ENCODE data around the gene PRICKLE2.

The PRICKLE2 gene

GRCh38 chr3:64213224-64213878 is 11.9 kb downstream of the PRICKLE2 start:
- H4K5ac ChIP-seq (ENCODE audit: low read length), result no peak overlapping the region
- no peaks in the 10 kb centered on the region for H3K27me3 ChIP-seq (ENCODE audit: insufficient read depth, low read length, poor library complexity)
- no peaks in the 10 kb centered on the region for H3K79me1 ChIP-seq (ENCODE audit: low read length)
- H3K18ac ChIP-seq (ENCODE audit: low read length), result no peak overlapping the region
- WGBS (ENCODE audit: extremely low coverage, insufficient coverage, low lambda C conversion rate), result no CpG with 5 or more reads among the region's 9 CpGs
- H4K8ac ChIP-seq (ENCODE audit: low read depth, low read length), result no peak overlapping the region
- H3K4me3 ChIP-seq (ENCODE audit: low read length), result no peak overlapping the region
- no peak overlapping the region for H3K9ac ChIP-seq (ENCODE audit: low read length)
- H3K27ac ChIP-seq (ENCODE audit: low read depth, low read length), result no peak overlapping the region
- H3K79me2 ChIP-seq (ENCODE audit: control insufficient read depth, insufficient read depth, low read length), result no peaks in the 10 kb centered on the region
- no peak overlapping the region for H2BK5ac ChIP-seq (ENCODE audit: low read length)
- no peak overlapping the region for H2BK120ac ChIP-seq (ENCODE audit: low read depth, low read length)
- H3K36me3 ChIP-seq (ENCODE audit: control insufficient read depth, insufficient read depth, low read length), result no peaks in the 10 kb centered on the region
- no peak overlapping the region for H3K4ac ChIP-seq (ENCODE audit: low read depth, low read length)
- no peak for DNase-seq
- H3K23ac ChIP-seq (ENCODE audit: low read length), result no peak overlapping the region
- H3K4me1 ChIP-seq (ENCODE audit: control insufficient read depth, low read depth, low read length), result peaks cover 5% of the 10 kb centered on the region
- H2AK5ac ChIP-seq (ENCODE audit: low read length), result no peak overlapping the region
- no peak overlapping the region for H3K56ac ChIP-seq (ENCODE audit: low read length)
- no peak overlapping the region for H3K4me2 ChIP-seq (ENCODE audit: low read length)
- no peak overlapping the region for H2BK15ac ChIP-seq (replicated peaks; ENCODE audit: low read depth)

- Histone ChIP-seq H4K5ac (ENCODE audit: low read length) (no peak overlapping the region), H3K18ac (ENCODE audit: low read length) (no peak overlapping the region), H3K4ac (ENCODE audit: low read depth, low read length) (no peak overlapping the region), H3K79me1 (ENCODE audit: low read length) (no peaks in the 10 kb centered on the region), H3K9ac (ENCODE audit: low read length) (no peak overlapping the region), H3K36me3 (ENCODE audit: control insufficient read depth, insufficient read depth, low read length) (no peaks in the 10 kb centered on the region), H3K23ac (ENCODE audit: low read length) (no peak overlapping the region), H2AK5ac (ENCODE audit: low read length) (no peak overlapping the region), H3K27ac (ENCODE audit: low read depth, low read length) (no peak overlapping the region), H3K56ac (ENCODE audit: low read length) (no peak overlapping the region), H4K8ac (ENCODE audit: low read depth, low read length) (no peak overlapping the region), H2BK120ac (ENCODE audit: low read depth, low read length) (no peak overlapping the region), H3K4me3 (ENCODE audit: low read length) (no peak overlapping the region), H3K79me2 (ENCODE audit: control insufficient read depth, insufficient read depth, low read length) (no peaks in the 10 kb centered on the region), H3K27me3 (ENCODE audit: insufficient read depth, low read length, poor library complexity) (no peaks in the 10 kb centered on the region), H2BK15ac (replicated peaks; ENCODE audit: low read depth) (no peak overlapping the region), H3K4me1 (ENCODE audit: control insufficient read depth, low read depth, low read length) (peaks cover 3% of the 10 kb centered on the region), H3K4me2 (ENCODE audit: low read length) (no peak overlapping the region), H2BK5ac (ENCODE audit: low read length) (no peak overlapping the region)
- DNase-seq, result no peak
- WGBS (ENCODE audit: extremely low coverage, insufficient coverage, low lambda C conversion rate), result no CpG with 5 or more reads among the region's 12 CpGs
Measured at GRCh38 chr3:64209866-64210621, 15.2 kb downstream of the PRICKLE2 start.

- H3K4ac ChIP-seq (ENCODE audit: low read depth, low read length), result no peak overlapping the region
- DNase-seq, result no peak
- no CpG with 5 or more reads among the region's 14 CpGs for whole genome bisulfite sequencing (ENCODE audit: extremely low coverage, insufficient coverage, low lambda C conversion rate)
Measured at GRCh38 chr3:64207289-64208080, 17.8 kb downstream of the PRICKLE2 start.

GRCh38 chr3:64203969-64204908 is 21.0 kb downstream of the PRICKLE2 start:
- Histone ChIP-seq H3K56ac (ENCODE audit: low read length) (no peak overlapping the region), H3K36me3 (ENCODE audit: control insufficient read depth, insufficient read depth, low read length) (no peaks in the 10 kb centered on the region), H3K27me3 (ENCODE audit: insufficient read depth, low read length, poor library complexity) (no peaks in the 10 kb centered on the region), H3K27ac (ENCODE audit: low read depth, low read length) (no peak overlapping the region), H3K4me3 (ENCODE audit: low read length) (no peak overlapping the region), H3K79me2 (ENCODE audit: control insufficient read depth, insufficient read depth, low read length) (no peaks in the 10 kb centered on the region), H4K8ac (ENCODE audit: low read depth, low read length) (no peak overlapping the region), H3K9ac (ENCODE audit: low read length) (no peak overlapping the region), H2BK15ac (replicated peaks; ENCODE audit: low read depth) (no peak overlapping the region), H2BK120ac (ENCODE audit: low read depth, low read length) (no peak overlapping the region), H3K23ac (ENCODE audit: low read length) (no peak overlapping the region), H3K18ac (ENCODE audit: low read length) (no peak overlapping the region), H3K4me2 (ENCODE audit: low read length) (no peak overlapping the region), H3K4me1 (ENCODE audit: control insufficient read depth, low read depth, low read length) (no peaks in the 10 kb centered on the region), H3K4ac (ENCODE audit: low read depth, low read length) (no peak overlapping the region), H3K79me1 (ENCODE audit: low read length) (no peaks in the 10 kb centered on the region), H4K5ac (ENCODE audit: low read length) (no peak overlapping the region), H2BK5ac (ENCODE audit: low read length) (no peak overlapping the region), H2AK5ac (ENCODE audit: low read length) (no peak overlapping the region)
- DNase-seq, result no peak
- no CpG with 5 or more reads among the region's 7 CpGs for WGBS (ENCODE audit: extremely low coverage, insufficient coverage, low lambda C conversion rate)

More at GRCh38 chr3:64207289-64208080, 17.8 kb downstream of the PRICKLE2 start:
- H3K23ac ChIP-seq (ENCODE audit: low read length), result no peak overlapping the region
- no peak overlapping the region for H2AK5ac ChIP-seq (ENCODE audit: low read length)
- H3K4me3 ChIP-seq (ENCODE audit: low read length), result no peak overlapping the region
- H3K9ac ChIP-seq (ENCODE audit: low read length), result no peak overlapping the region
- H3K36me3 ChIP-seq (ENCODE audit: control insufficient read depth, insufficient read depth, low read length), result no peaks in the 10 kb centered on the region
- no peaks in the 10 kb centered on the region for H3K27me3 ChIP-seq (ENCODE audit: insufficient read depth, low read length, poor library complexity)
- H2BK15ac ChIP-seq (replicated peaks; ENCODE audit: low read depth), result no peak overlapping the region
- H4K5ac ChIP-seq (ENCODE audit: low read length), result no peak overlapping the region
- H2BK5ac ChIP-seq (ENCODE audit: low read length), result no peak overlapping the region
- H3K4me1 ChIP-seq (ENCODE audit: control insufficient read depth, low read depth, low read length), result no peaks in the 10 kb centered on the region
- H3K79me2 ChIP-seq (ENCODE audit: control insufficient read depth, insufficient read depth, low read length), result no peaks in the 10 kb centered on the region
- no peak overlapping the region for H3K4me2 ChIP-seq (ENCODE audit: low read length)
- no peak overlapping the region for H3K27ac ChIP-seq (ENCODE audit: low read depth, low read length)
- no peak overlapping the region for H3K56ac ChIP-seq (ENCODE audit: low read length)
- no peak overlapping the region for H3K18ac ChIP-seq (ENCODE audit: low read length)
- H2BK120ac ChIP-seq (ENCODE audit: low read depth, low read length), result no peak overlapping the region
- no peaks in the 10 kb centered on the region for H3K79me1 ChIP-seq (ENCODE audit: low read length)
- no peak overlapping the region for H4K8ac ChIP-seq (ENCODE audit: low read depth, low read length)

GRCh38 chr3:64203216-64203615 is 22.1 kb downstream of the PRICKLE2 start:
- no peaks in the 10 kb centered on the region for H3K27me3 ChIP-seq (ENCODE audit: insufficient read depth, low read length, poor library complexity)
- H3K56ac ChIP-seq (ENCODE audit: low read length), result no peak overlapping the region
- H3K4me1 ChIP-seq (ENCODE audit: control insufficient read depth, low read depth, low read length), result no peaks in the 10 kb centered on the region
- no peak overlapping the region for H2BK5ac ChIP-seq (ENCODE audit: low read length)
- H2AK5ac ChIP-seq (ENCODE audit: low read length), result no peak overlapping the region
- no peaks in the 10 kb centered on the region for H3K79me2 ChIP-seq (ENCODE audit: control insufficient read depth, insufficient read depth, low read length)
- no peak overlapping the region for H3K4me2 ChIP-seq (ENCODE audit: low read length)
- H3K79me1 ChIP-seq (ENCODE audit: low read length), result no peaks in the 10 kb centered on the region
- H3K36me3 ChIP-seq (ENCODE audit: control insufficient read depth, insufficient read depth, low read length), result no peaks in the 10 kb centered on the region
- H4K8ac ChIP-seq (ENCODE audit: low read depth, low read length), result no peak overlapping the region
- DNase-seq, result no peak
- no peak overlapping the region for H2BK120ac ChIP-seq (ENCODE audit: low read depth, low read length)
- no peak overlapping the region for H3K4me3 ChIP-seq (ENCODE audit: low read length)
- no peak overlapping the region for H3K4ac ChIP-seq (ENCODE audit: low read depth, low read length)
- no peak overlapping the region for H2BK15ac ChIP-seq (replicated peaks; ENCODE audit: low read depth)
- no peak overlapping the region for H3K27ac ChIP-seq (ENCODE audit: low read depth, low read length)
- H3K18ac ChIP-seq (ENCODE audit: low read length), result no peak overlapping the region
- H4K5ac ChIP-seq (ENCODE audit: low read length), result no peak overlapping the region
- no peak overlapping the region for H3K9ac ChIP-seq (ENCODE audit: low read length)
- no peak overlapping the region for H3K23ac ChIP-seq (ENCODE audit: low read length)
- no CpG with 5 or more reads among the region's 2 CpGs for WGBS (ENCODE audit: extremely low coverage, insufficient coverage, low lambda C conversion rate)
